DMS114 treated with DMSO at 0.1 percent for 48 hours (cell line): Measurements from ENCODE around the gene IKZF4.
"Not testable (repeated sequence)": the region's sequence is repeated elsewhere in the genome, so short reads cannot be mapped to it uniquely, and the experiment has no call there.

Experiments used
- DNase-seq: peaks from one replicate; lab custom pipeline; 2025; ENCODE audit not compliant: unreplicated experiment; lab: John Stamatoyannopoulos, UW

Gene IKZF4

GRCh38 chr12:56038022-56038655, 17.3 kb downstream of the IKZF4 start:
- DNase-seq, result no peak

GRCh38 chr12:56040151-56040550, 19.3 kb downstream of the IKZF4 start:
- DNase-seq, result no peak

GRCh38 chr12:56040963-56041551, 20.2 kb downstream of the IKZF4 start:
- DNase-seq, result no peak

- peak; percentile 99 for DNase-seq
These were observed 20.9 kb downstream of the IKZF4 start, which contains the start of gene RPS26 for GRCh38 chr12:56041552-56042429. Gene RPS26 (plus strand): TSS chr12:56041918. CDS start chr12:56042167, 249 bp downstream.

GRCh38 chr12:56042430-56042813, 21.6 kb downstream of the IKZF4 start:
- DNase-seq, result not testable (repeated sequence)

- DNase-seq, result no peak
These were observed 22.0 kb downstream of the IKZF4 start for GRCh38 chr12:56042843-56043242.

- no peak for DNase-seq
These were observed 25.4 kb downstream of the IKZF4 start for GRCh38 chr12:56046027-56046780.

GRCh38 chr12:56053407-56053893, 32.6 kb downstream of the IKZF4 start:
- no peak for DNase-seq

- not testable (repeated sequence) for DNase-seq
These were observed 39.1 kb downstream of the IKZF4 start for GRCh38 chr12:56059964-56060363.

- no peak for DNase-seq
These were observed 41.1 kb downstream of the IKZF4 start for GRCh38 chr12:56061982-56062381.

GRCh38 chr12:56062996-56063395, 42.2 kb downstream of the IKZF4 start:
- DNase-seq, result no peak

GRCh38 chr12:56071648-56072047, 50.8 kb downstream of the IKZF4 start:
- DNase-seq, result no peak

- no peak for DNase-seq
These were observed 53.6 kb downstream of the IKZF4 start for GRCh38 chr12:56074396-56074795.

GRCh38 chr12:56077966-56078365, 57.1 kb downstream of the IKZF4 start:
- DNase-seq, result not testable (repeated sequence)

GRCh38 chr12:56078427-56078826, 57.6 kb downstream of the IKZF4 start:
- DNase-seq, result no peak

GRCh38 chr12:56078931-56079722, 58.3 kb downstream of the IKZF4 start:
- DNase-seq, result peak; percentile 82

GRCh38 chr12:56079723-56080555, 59.1 kb downstream of the IKZF4 start, which contains the start of gene ERBB3:
Gene ERBB3 (plus strand): TSS chr12:56080165. CDS start chr12:56080301, 136 bp downstream.
- peak; percentile 66 for DNase-seq

GRCh38 chr12:56080556-56081138, 59.8 kb downstream of the IKZF4 start:
- DNase-seq, result no peak
